Calu3 (cell line): ENCODE data around the gene RBM15B. TPM values are rescaled to one million over a fixed set of nuclear protein-coding genes. Genes with fewer than 3 reads are reported as not detected.

Experiments
- BruUV-seq: library from RNA; stranded (reverse); fragments of 400-500 nt; replicated peaks from 2 replicates; lab custom pipeline; 2021; lab: Mats Ljungman, UMichigan
- CTCF ChIA-PET: fragments of 300-600 bp; sonication (Branson Sonifier 250); formaldehyde crosslinking; loops from one replicate; lab custom pipeline; 2022; ENCODE audit warnings: antibody characterized with exemption; lab: Charles Lee
- DNase-seq: peaks from one replicate; pipeline ENCODE4 v3.0.0; 2022
- H3K27ac Mint-ChIP-seq: one replicate; pipeline ENCODE4 v1.8.0; 2022; ENCODE audit warnings: mixed read lengths; ENCODE audit not compliant: unreplicated experiment
- H3K27me3 Mint-ChIP-seq: one replicate; pipeline ENCODE4 v1.8.0; 2022; ENCODE audit warnings: mixed read lengths; ENCODE audit not compliant: unreplicated experiment
- H3K36me3 Mint-ChIP-seq: one replicate; pipeline ENCODE4 v1.8.0; 2022; ENCODE audit warnings: mild to moderate bottlenecking, moderate library complexity, mixed read lengths; ENCODE audit not compliant: insufficient read depth, unreplicated experiment
- H3K4me1 Mint-ChIP-seq: one replicate; pipeline ENCODE4 v1.8.0; 2022; ENCODE audit warnings: mild to moderate bottlenecking, low read depth, mixed read lengths; ENCODE audit not compliant: unreplicated experiment
- H3K4me3 Mint-ChIP-seq: one replicate; pipeline ENCODE4 v1.8.0; 2022; ENCODE audit warnings: mild to moderate bottlenecking, low read depth, moderate library complexity, mixed read lengths; ENCODE audit not compliant: unreplicated experiment
- H3K9me3 Mint-ChIP-seq: one replicate; pipeline ENCODE4 v1.8.0; 2022; ENCODE audit warnings: low read depth, mixed read lengths; ENCODE audit not compliant: unreplicated experiment
- intact Hi-C: fragments of 100-400 bp; cut with micrococcal nuclease; formaldehyde crosslinking; loops from one replicate; pipeline ENCODE4 v1.10.0; 2022; ENCODE audit not compliant: unreplicated experiment
- total RNA-seq: library from RNA; stranded (reverse); gene quantifications from 2 replicates; pipeline ENCODE4 v1.2.3, GENCODE V29; 2022
- TF ChIP-seq, protein P1 (sequence below): fragments of 200-600 bp; IDR thresholded peaks from one replicate; pipeline ENCODE4 v1.8.0; 2022; ENCODE audit warnings: antibody characterized with exemption; ENCODE audit not compliant: unreplicated experiment

The RBM15B gene
- total RNA-seq, 1 experiment from 2014 or later = 43.8 TPM

GRCh38 chr3:51353131-51353530 lies 38.0 kb upstream of the RBM15B start:
- no TSS peak for BruUV-seq
- Mint-ChIP-seq H3K36me3 (no peaks in the 10 kb centered on the region), H3K4me1 (peaks cover 11% of the 10 kb centered on the region), H3K27me3 (no peaks in the 10 kb centered on the region), H3K9me3 (no peaks in the 10 kb centered on the region), H3K4me3 (no peak overlapping the region), H3K27ac (no peak overlapping the region)
- CTCF ChIA-PET = no interaction called here
- intact Hi-C loops = no loop called here
- no peak for DNase-seq
- TF ChIP-seq, protein P1, sequence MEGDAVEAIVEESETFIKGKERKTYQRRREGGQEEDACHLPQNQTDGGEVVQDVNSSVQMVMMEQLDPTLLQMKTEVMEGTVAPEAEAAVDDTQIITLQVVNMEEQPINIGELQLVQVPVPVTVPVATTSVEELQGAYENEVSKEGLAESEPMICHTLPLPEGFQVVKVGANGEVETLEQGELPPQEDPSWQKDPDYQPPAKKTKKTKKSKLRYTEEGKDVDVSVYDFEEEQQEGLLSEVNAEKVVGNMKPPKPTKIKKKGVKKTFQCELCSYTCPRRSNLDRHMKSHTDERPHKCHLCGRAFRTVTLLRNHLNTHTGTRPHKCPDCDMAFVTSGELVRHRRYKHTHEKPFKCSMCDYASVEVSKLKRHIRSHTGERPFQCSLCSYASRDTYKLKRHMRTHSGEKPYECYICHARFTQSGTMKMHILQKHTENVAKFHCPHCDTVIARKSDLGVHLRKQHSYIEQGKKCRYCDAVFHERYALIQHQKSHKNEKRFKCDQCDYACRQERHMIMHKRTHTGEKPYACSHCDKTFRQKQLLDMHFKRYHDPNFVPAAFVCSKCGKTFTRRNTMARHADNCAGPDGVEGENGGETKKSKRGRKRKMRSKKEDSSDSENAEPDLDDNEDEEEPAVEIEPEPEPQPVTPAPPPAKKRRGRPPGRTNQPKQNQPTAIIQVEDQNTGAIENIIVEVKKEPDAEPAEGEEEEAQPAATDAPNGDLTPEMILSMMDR = no peak

DNA sequence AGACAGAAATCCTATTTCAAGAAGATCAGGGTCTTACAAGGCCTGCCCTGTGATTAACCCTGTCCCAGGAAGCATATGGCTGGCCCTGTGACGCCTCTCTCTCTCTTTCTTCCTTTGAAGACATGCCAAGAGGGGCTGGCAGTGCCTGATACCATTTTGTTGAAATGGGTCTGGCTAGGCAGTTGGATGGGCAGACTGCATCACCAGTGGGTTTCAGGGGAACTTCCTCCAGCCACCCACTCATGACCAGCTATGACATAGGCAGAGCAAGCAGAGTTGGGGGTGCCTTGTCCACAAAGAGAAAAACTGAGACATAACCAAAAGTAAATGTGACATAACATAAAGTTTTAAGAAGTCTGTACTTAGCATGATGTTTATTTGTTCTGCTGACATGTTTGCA lies 37.4 kb upstream of the RBM15B start:
- H3K27me3 Mint-ChIP-seq = no peaks in the 10 kb centered on the region
- H3K4me1 Mint-ChIP-seq = peaks cover 11% of the 10 kb centered on the region
- TF ChIP-seq, protein P1 = no peak
- DNase-seq = no peak
- CTCF ChIA-PET = no interaction called here
- no peak overlapping the region for H3K4me3 Mint-ChIP-seq
- H3K36me3 Mint-ChIP-seq = no peaks in the 10 kb centered on the region
- no peak overlapping the region for H3K27ac Mint-ChIP-seq
- BruUV-seq = no TSS peak
- intact Hi-C loops = no loop called here
- H3K9me3 Mint-ChIP-seq = no peaks in the 10 kb centered on the region

- DNase-seq = no peak
- no TSS peak for BruUV-seq
- H3K27me3 Mint-ChIP-seq = no peaks in the 10 kb centered on the region
- TF ChIP-seq, protein P1 = no peak
- H3K36me3 Mint-ChIP-seq = no peaks in the 10 kb centered on the region
- CTCF ChIA-PET = no interaction called here
- intact Hi-C loops = no loop called here
- H3K4me3 Mint-ChIP-seq = no peak overlapping the region
- peaks cover 11% of the 10 kb centered on the region for H3K4me1 Mint-ChIP-seq
- H3K27ac Mint-ChIP-seq = no peak overlapping the region
- H3K9me3 Mint-ChIP-seq = no peaks in the 10 kb centered on the region
Observed at GRCh38 chr3:51354172-51354571, 36.9 kb upstream of the RBM15B start.

DNA sequence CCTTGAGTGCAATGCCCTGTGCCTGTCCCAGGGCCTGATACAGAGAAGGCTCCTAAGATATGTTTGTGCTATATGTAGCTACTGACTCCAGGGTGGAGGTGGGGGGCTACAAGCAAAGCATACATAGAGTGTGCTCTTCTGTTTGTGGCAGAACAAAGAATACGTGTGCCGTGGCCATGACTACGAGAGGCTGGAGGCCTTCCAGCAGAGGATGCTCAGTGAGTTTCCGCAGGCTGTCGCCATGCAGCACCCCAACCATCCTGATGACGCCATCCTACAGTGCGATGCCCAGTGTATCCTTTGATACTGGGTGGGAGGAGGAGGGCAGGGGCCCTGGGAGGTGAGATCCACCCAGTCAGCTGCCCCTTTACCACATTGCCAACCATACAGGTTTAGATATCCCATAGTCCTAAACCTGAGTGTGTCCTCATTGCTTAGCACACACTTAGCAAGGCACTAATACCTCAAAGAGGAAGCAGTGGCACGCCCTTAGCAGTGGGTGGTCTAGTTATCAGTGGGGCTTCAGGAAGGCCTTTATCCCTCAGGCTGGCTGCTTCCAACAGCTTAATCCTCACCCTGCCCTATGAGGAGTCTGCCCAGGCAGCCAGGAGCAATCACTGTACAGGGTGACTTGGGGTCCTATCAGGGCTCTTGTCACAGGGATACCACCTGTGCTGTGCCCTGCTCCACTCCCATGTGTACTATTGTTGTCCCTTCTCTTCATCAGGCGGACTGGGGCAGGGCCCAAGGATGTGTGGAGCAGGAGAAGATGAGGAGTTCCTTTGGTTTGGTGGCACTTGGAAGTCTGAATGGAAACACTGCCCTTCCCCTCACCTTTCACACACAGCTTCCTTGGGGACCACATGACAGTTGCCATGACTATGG lies 36.1 kb upstream of the RBM15B start:
- H3K27me3 Mint-ChIP-seq = no peaks in the 10 kb centered on the region

More for the DNA sequence above, 36.1 kb upstream of the RBM15B start:
- no peak for DNase-seq
- Mint-ChIP-seq H3K4me1 (peaks cover 11% of the 10 kb centered on the region), H3K9me3 (no peaks in the 10 kb centered on the region), H3K4me3 (no peak overlapping the region), H3K36me3 (no peaks in the 10 kb centered on the region), H3K27ac (no peak overlapping the region)
- BruUV-seq = no TSS peak
- CTCF ChIA-PET = interaction anchor here (1.2 to 1.3 kb wide), 2 partner anchors 15 to 44 kb away, joined by 3 to 4 read pairs; no protein-coding TSS in a partner anchor
- TF ChIP-seq, protein P1 = no peak
- intact Hi-C loops = no loop called here
